ENCODE data around the gene SUDS3. TPM values are rescaled to one million over a fixed set of nuclear protein-coding genes. Genes with fewer than 3 reads are reported as not detected.

SUDS3 gene
- total RNA-seq, 1 experiment from 2014 or later: 50.5 TPM

- no CpG with 5 or more reads among the region's 2 CpGs for WGBS (ENCODE audit: extremely low coverage, insufficient read length, low lambda C conversion rate)
- no peaks in the 10 kb centered on the region for H3K79me2 ChIP-seq (ENCODE audit: insufficient read depth, low read length)
These were observed 28.4 kb upstream of the SUDS3 start for GRCh38 chr12:118347916-118348315.

More at GRCh38 chr12:118347916-118348315, 28.4 kb upstream of the SUDS3 start:
- Histone ChIP-seq H3K27me3 (ENCODE audit: insufficient read depth, low read length) (no peaks in the 10 kb centered on the region), H2BK120ac (ENCODE audit: low read depth, low read length, poor library complexity, severe bottlenecking) (no peak overlapping the region), H3K14ac (ENCODE audit: insufficient read depth, low read length) (no peak overlapping the region), H3K79me1 (ENCODE audit: insufficient read depth, low read depth, low read length, poor library complexity, severe bottlenecking) (no peaks in the 10 kb centered on the region), H3K18ac (ENCODE audit: insufficient read length, low read depth, low read length) (no peak overlapping the region), H3K4me1 (ENCODE audit: insufficient read depth, low read length) (no peaks in the 10 kb centered on the region; the same call in 1 of the 2 replicates), H4K20me1 (ENCODE audit: control insufficient read depth, insufficient read depth, insufficient read length) (no peaks in the 10 kb centered on the region), H3K23ac (ENCODE audit: insufficient read length, low read depth, low read length) (no peak overlapping the region), H3K56ac (ENCODE audit: insufficient read length, low read depth, low read length) (no peak overlapping the region), H2BK15ac (ENCODE audit: low read depth, low read length) (no peak overlapping the region), H3K27ac (ENCODE audit: insufficient read length, low read depth, low read length) (no peak overlapping the region), H3K9ac (ENCODE audit: extremely low read depth, insufficient read length, low read length) (no peak overlapping the region), H3T11ph (ENCODE audit: low read length) (no peak overlapping the region), H2AFZ (ENCODE audit: low read length) (no peak overlapping the region), H2BK12ac (ENCODE audit: insufficient read length, low read depth, low read length) (no peak overlapping the region), H2BK5ac (ENCODE audit: insufficient read length, low read length) (no peak overlapping the region), H3K4ac (ENCODE audit: low read depth, low read length) (no peak overlapping the region), H4K5ac (ENCODE audit: insufficient read length, low read depth, low read length) (no peak overlapping the region), H2BK20ac (ENCODE audit: low read depth, low read length, poor library complexity, severe bottlenecking) (no peak overlapping the region), H3K4me2 (ENCODE audit: insufficient read depth, insufficient read length, low read length) (no peak overlapping the region), H3K9me3 (ENCODE audit: control insufficient read depth, low read depth, low read length) (no peaks in the 10 kb centered on the region), H4K8ac (replicated peaks; ENCODE audit: insufficient read length, low read depth, low read length) (no peak overlapping the region), H4K91ac (ENCODE audit: insufficient read length, low read depth, low read length) (no peak overlapping the region), H2AK5ac (ENCODE audit: insufficient read length, low read length) (no peak overlapping the region), H3K23me2 (ENCODE audit: insufficient read length, low read depth, low read length, poor library complexity, severe bottlenecking) (no peaks in the 10 kb centered on the region)
- DNase-seq: no peak
- TF ChIP-seq CTCF (conservative IDR thresholded peaks at IDR 0.05): no peak
- Mint-ChIP-seq H3K27ac (no peak overlapping the region), H3K36me3 (ENCODE audit: insufficient read depth in 1 of 3, low read depth in 3 of 3) (no peaks in the 10 kb centered on the region), H3K9me3 (no peaks in the 10 kb centered on the region), H3K4me1 (peaks cover 15 to 16% of the 10 kb centered on the region in 2 experiments), H3K27me3 (ENCODE audit: low read depth) (no peaks in the 10 kb centered on the region), H3K4me3 (no peak overlapping the region)
